HL-60 (cell line): ENCODE results near the gene NFIC.

ENCODE experiments used
- DNase-seq, 2 experiments: peaks; one replicate each; pipeline ENCODE4 v3.0.0-alpha.2; 2010 to 2020; ENCODE audit warnings: low read depth in 1 of 2, low spot score in 1 of 2
- H3K27ac ChIP-seq: fragments of 250-450 bp; sonication (Bioruptor Pico); replicated peaks from 2 replicates; pipeline ENCODE4 v1.5.1; 2020; ENCODE audit warnings: mild to moderate bottlenecking, moderate library complexity
- H3K27me3 ChIP-seq: fragments of 250-450 bp; sonication (Bioruptor Pico); 2 replicates; pipeline ENCODE4 v1.5.1; 2021; ENCODE audit warnings: mild to moderate bottlenecking, moderate library complexity; ENCODE audit not compliant: insufficient read depth, poor library complexity, severe bottlenecking
- H3K4me3 ChIP-seq: replicated peaks from 2 replicates; pipeline ENCODE4 v1.5.1; 2011; ENCODE audit warnings: mild to moderate bottlenecking, control low read depth, low read length; ENCODE audit not compliant: insufficient read depth
- CTCF ChIP-seq: IDR thresholded peaks from one replicate; pipeline ENCODE4 v1.5.1; 2011; ENCODE audit warnings: low read length, control low read depth, inconsistent platforms; ENCODE audit not compliant: insufficient read depth
- GABPA ChIP-seq: IDR thresholded peaks from 2 replicates; pipeline ENCODE4 v1.6.1; 2012; ENCODE audit warnings: low read depth
- POLR2AphosphoS5 ChIP-seq: IDR thresholded peaks from 2 replicates; pipeline ENCODE4 v1.6.1; 2012; ENCODE audit warnings: low read depth
- REST ChIP-seq: IDR thresholded peaks from 2 replicates; pipeline ENCODE4 v1.6.1; 2012; ENCODE audit warnings: low read depth; ENCODE audit not compliant: insufficient replicate concordance
- SPI1 ChIP-seq: IDR thresholded peaks from 2 replicates; pipeline ENCODE4 v1.6.1; 2012; ENCODE audit warnings: low read depth, mild to moderate bottlenecking, borderline replicate concordance

NFIC gene

GRCh38 chr19:3500429-3501101 is 134.2 kb downstream of the NFIC start, which contains the start of gene DOHH:
Gene DOHH (minus strand): TSS chr19:3500674. CDS start chr19:3496814, 3,860 bp downstream.
- peak; percentile 97 for DNase-seq
- TF ChIP-seq SPI1 (no peak), REST (peak; percentile 76), POLR2AphosphoS5 (peak; percentile 90), CTCF (no peak)
- Histone ChIP-seq H3K4me3 (peak within 1 kb of the TSS; percentile 99), H3K27ac (peak within 1 kb of the TSS; percentile 100), H3K27me3 (no peaks in the 10 kb centered on the region)

GRCh38 chr19:3501780-3502179 is 135.4 kb downstream of the NFIC start:
- TF ChIP-seq POLR2AphosphoS5: no peak
- no peak for TF ChIP-seq SPI1
- no peak for TF ChIP-seq CTCF
- TF ChIP-seq REST: no peak
- TF ChIP-seq GABPA: no peak
- Histone ChIP-seq H3K27ac (no peak overlapping the region), H3K4me3 (no peak overlapping the region), H3K27me3 (no peaks in the 10 kb centered on the region)
- DNase-seq: no peak

GRCh38 chr19:3503036-3503572 is 136.7 kb downstream of the NFIC start:
- Histone ChIP-seq H3K4me3 (no peak overlapping the region), H3K27ac (no peak overlapping the region), H3K27me3 (no peaks in the 10 kb centered on the region)
- TF ChIP-seq GABPA: no peak
- TF ChIP-seq REST: no peak
- TF ChIP-seq POLR2AphosphoS5: no peak
- no peak for TF ChIP-seq CTCF
- TF ChIP-seq SPI1: no peak
- no peak for DNase-seq
